NT2/D1 (cell line): ENCODE data around the gene DLG2.

Experiments
- SUZ12 ChIP-seq: IDR thresholded peaks from 2 replicates; pipeline ENCODE4 v1.6.1; 2011; ENCODE audit not compliant: insufficient read length, insufficient read depth; ENCODE audit errors: extremely low read depth
- YY1 ChIP-seq: IDR thresholded peaks from 2 replicates; pipeline ENCODE4 v1.6.1; 2011; ENCODE audit not compliant: insufficient read length, insufficient read depth
- ZNF274 ChIP-seq: IDR thresholded peaks from 2 replicates; pipeline ENCODE4 v1.6.1; 2011; ENCODE audit warnings: mild to moderate bottlenecking, low read depth, low read length

DNA sequence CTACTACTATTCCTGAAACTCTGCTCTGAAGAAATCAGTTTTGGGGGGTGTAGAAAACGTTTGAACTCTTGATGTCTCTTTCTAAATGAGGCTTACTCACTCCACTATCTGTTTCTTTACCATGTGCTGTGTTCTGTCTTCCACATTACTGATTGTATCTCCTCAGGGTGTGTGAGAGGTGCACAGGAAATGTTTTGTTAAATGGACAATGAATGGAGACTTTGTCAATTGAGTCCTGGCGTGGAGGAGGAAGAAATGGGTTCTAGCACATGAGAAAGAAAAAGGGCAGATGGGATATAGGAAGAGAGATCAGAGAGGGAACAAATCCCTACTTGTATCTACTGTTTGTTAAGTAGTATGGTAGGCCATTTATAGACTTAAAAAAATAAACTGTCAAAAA lies 1763.9 kb downstream of the DLG2 start:
- no peak for TF ChIP-seq YY1
- no peak for TF ChIP-seq ZNF274
- TF ChIP-seq SUZ12 = no peak
